Small intestine (tissue), 7 donors: ENCODE measurements around the gene ZFP1. TPM values are rescaled to one million over a fixed set of nuclear protein-coding genes. Genes with fewer than 3 reads are reported as not detected.
A peak's percentile ranks its signal among the peaks of the same experiment; 100 is the strongest.
"Not testable (repeated sequence)": the region's sequence is repeated elsewhere in the genome, so short reads cannot be mapped to it uniquely, and the experiment has no call there.

Source experiments
- DNase-seq, 2 donors: peaks; one replicate each; pipeline versions ENCODE4 v3.0.0 to v3.0.0-alpha.2; 2013
- FAIRE-seq: peaks from 2 replicates; lab custom pipeline; 2012; peaks lifted over from hg19 to GRCh38; lab: Jason Lieb, UNC
- H3K27ac ChIP-seq, 3 donors: one replicate each; pipeline ENCODE4 v1.5.1; 2013; ENCODE audit warnings: low read length in 2 of 3, mild to moderate bottlenecking in 2 of 3, control low read depth in 1 of 3, inconsistent platforms in 1 of 3, low read depth in 1 of 3, moderate library complexity in 1 of 3
- H3K27me3 ChIP-seq, 3 donors: one replicate each; pipeline ENCODE4 v1.6.1; 2013; ENCODE audit warnings: low read length in 3 of 3, inconsistent platforms in 1 of 3; ENCODE audit not compliant: control insufficient read depth in 3 of 3, insufficient read depth in 3 of 3
- H3K36me3 ChIP-seq, 3 donors: one replicate each; pipeline ENCODE4 v1.6.1; 2013; ENCODE audit warnings: low read length in 3 of 3, inconsistent platforms in 1 of 3, low read depth in 1 of 3, mild to moderate bottlenecking in 1 of 3, moderate library complexity in 1 of 3; ENCODE audit not compliant: control insufficient read depth in 3 of 3, insufficient read depth in 2 of 3
- H3K4me1 ChIP-seq, 3 donors: one replicate each; pipeline ENCODE4 v1.6.1; 2013; ENCODE audit warnings: low read length in 2 of 3, inconsistent platforms in 1 of 3, low read depth in 1 of 3, mild to moderate bottlenecking in 1 of 3, moderate library complexity in 1 of 3; ENCODE audit not compliant: control insufficient read depth in 3 of 3, insufficient read depth in 2 of 3
- H3K4me3 ChIP-seq, 3 donors: one replicate each; pipeline ENCODE4 v1.5.1; 2013; ENCODE audit warnings: low read length in 3 of 3, control low read depth in 1 of 3, inconsistent platforms in 1 of 3, low read depth in 1 of 3, mild to moderate bottlenecking in 1 of 3, moderate library complexity in 1 of 3
- H3K9me3 ChIP-seq, 2 donors: one replicate each; pipeline ENCODE4 v1.6.1; 2013; ENCODE audit warnings: low read depth in 1 of 2, low read length in 1 of 2; ENCODE audit not compliant: control insufficient read depth in 2 of 2, insufficient read depth in 1 of 2
- WGBS, 3 donors: extraction: QIAGEN DNeasy Blood & Tissue Kit; methylation state at CpG; one replicate each; pipeline ENCODE4 v1.1.7; 2013; 5-methylcytosine and 5-hydroxymethylcytosine counted together
- polyA plus RNA-seq, 4 donors: library from polyadenylated mRNA; stranded (reverse) in 3 of 4; unstranded in 1 of 4; fragments of 200-250 nt in 3 of 4; fragments of 120-200 nt in 1 of 4; gene quantifications; one replicate each; pipeline versions ENCODE4 v1.2.1 to v1.2.3, GENCODE V29; 2013
- donor health status: healthy with polysubstance abuse.
- donor health status: control.
- donor health status: control.
- donor health status: Bipolar disorder and iron deficiency.
- donor health status: healthy.

The ZFP1 gene
- polyA plus RNA-seq, 4 donors = 2.2 to 8.8 (median 2.8) TPM

GRCh38 chr16:75129421-75130149, 18.7 kb upstream of the ZFP1 start:
- not testable (repeated sequence) for H3K4me1 ChIP-seq, H3K27me3 ChIP-seq, H3K27ac ChIP-seq, H3K9me3 ChIP-seq, FAIRE-seq, DNase-seq, H3K4me3 ChIP-seq, H3K36me3 ChIP-seq
- 41 to 51% (median 50%) methylated on average over 5 of the region's 5 CpGs for WGBS, 3 donors

GRCh38 chr16:75130150-75130771, 18.1 kb upstream of the ZFP1 start:
- H3K9me3 ChIP-seq = peaks cover 0 to 9% of the 10 kb centered on the region in 2 donors
- no peak overlapping the region for H3K4me3 ChIP-seq
- WGBS, 3 donors = 86 to 90% (median 86%) methylated on average over 9 of the region's 9 CpGs
- DNase-seq (no peak), FAIRE-seq (no peak)
- H3K27me3 ChIP-seq = no peaks in the 10 kb centered on the region
- H3K36me3 ChIP-seq = no peaks in the 10 kb centered on the region
- H3K27ac ChIP-seq = no peak overlapping the region
- H3K4me1 ChIP-seq = no peaks in the 10 kb centered on the region

DNA sequence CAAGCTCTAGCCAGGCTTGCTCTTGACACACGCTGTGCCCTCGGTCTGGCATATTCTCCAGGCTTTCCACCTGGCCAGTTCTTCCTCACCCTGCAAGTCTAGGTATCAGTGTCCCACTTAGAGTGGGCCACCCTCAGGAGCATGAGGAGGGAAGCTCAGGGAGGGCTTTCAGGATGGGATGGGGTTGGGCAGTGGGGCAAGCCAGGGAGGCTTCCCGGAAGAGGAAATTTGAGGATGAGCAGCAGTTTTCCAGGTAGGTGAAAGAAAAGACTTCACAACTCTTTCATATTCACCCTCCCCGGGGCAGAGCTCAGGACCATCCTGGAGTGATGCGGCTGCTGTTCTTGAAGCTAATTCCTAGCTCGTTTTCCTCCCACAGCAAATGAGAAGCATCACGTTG, 17.2 kb upstream of the ZFP1 start:
- Histone ChIP-seq H3K36me3 (no peaks in the 10 kb centered on the region), H3K4me1 (no peaks in the 10 kb centered on the region), H3K9me3 (peaks cover 0 to 8% of the 10 kb centered on the region in 2 donors), H3K27ac (no peak overlapping the region), H3K4me3 (no peak overlapping the region), H3K27me3 (no peaks in the 10 kb centered on the region)
- FAIRE-seq (no peak), DNase-seq (no peak)
- WGBS, 3 donors = 65 to 80% (median 76%) methylated on average over 7 of the region's 7 CpGs

DNA sequence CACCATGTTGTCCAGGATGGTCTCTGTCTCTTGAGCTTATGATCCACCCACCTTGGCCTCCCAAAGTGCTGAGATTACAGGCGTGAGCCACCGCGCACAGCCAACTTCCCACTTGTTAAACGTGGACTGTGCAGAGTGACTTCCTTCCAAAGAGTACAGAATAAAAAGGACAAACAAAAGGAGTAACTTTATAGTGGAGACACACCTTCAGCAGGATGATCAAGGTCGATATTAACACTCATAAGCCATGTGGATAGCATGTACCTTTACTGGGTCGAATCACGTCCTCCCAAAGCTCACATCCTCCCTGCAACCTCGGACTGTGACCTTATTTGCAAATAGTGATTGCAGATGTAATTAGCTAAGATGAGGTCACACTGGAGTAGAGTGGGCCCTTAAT, 10.1 kb upstream of the ZFP1 start:
- no peak for FAIRE-seq
- WGBS, 3 donors = 42 to 52% (median 49%) methylated on average over 8 of the region's 8 CpGs

DNA sequence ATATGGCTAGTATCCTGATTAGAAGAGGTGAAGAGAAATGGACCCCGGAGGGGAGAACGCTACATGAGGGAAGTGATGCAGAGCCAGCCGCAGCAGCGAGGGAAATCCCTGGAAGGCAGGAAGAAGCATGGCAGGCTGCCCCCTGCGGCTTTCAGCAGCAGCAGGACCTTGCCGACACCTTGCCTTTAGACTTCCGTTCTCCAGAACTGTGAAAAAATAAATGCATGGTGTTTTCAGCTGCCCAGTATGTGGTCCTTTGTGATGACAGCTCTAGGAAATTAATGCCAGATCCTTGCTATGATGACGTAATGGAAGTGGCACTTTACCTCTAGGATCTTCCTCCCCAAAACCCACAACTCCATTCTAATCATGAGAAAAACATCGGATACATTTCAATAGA, 9.7 kb upstream of the ZFP1 start:
- Histone ChIP-seq H3K4me1 (no peaks in the 10 kb centered on the region), H3K27ac (no peak overlapping the region), H3K9me3 (no peaks in the 10 kb centered on the region), H3K4me3 (no peak overlapping the region), H3K27me3 (no peaks in the 10 kb centered on the region), H3K36me3 (no peaks in the 10 kb centered on the region)
- FAIRE-seq (no peak), DNase-seq (no peak)
- WGBS, 3 donors = 60 to 78% (median 69%) methylated on average over 9 of the region's 9 CpGs

More for the DNA sequence above, 10.1 kb upstream of the ZFP1 start:
- no peak overlapping the region for H3K27ac ChIP-seq
- H3K36me3 ChIP-seq = no peaks in the 10 kb centered on the region
- no peak overlapping the region for H3K4me3 ChIP-seq
- no peaks in the 10 kb centered on the region for H3K4me1 ChIP-seq
- H3K9me3 ChIP-seq = no peaks in the 10 kb centered on the region
- no peaks in the 10 kb centered on the region for H3K27me3 ChIP-seq
- DNase-seq = peak in 1 of 2 donors; percentile 55

- no peak overlapping the region for H3K27ac ChIP-seq
- H3K36me3 ChIP-seq = no peaks in the 10 kb centered on the region
- H3K9me3 ChIP-seq = no peaks in the 10 kb centered on the region
- no peak for DNase-seq
- no peak overlapping the region for H3K4me3 ChIP-seq
- WGBS, 3 donors = 97% methylated on average over 5 of the region's 5 CpGs
- no peaks in the 10 kb centered on the region for H3K4me1 ChIP-seq
- no peaks in the 10 kb centered on the region for H3K27me3 ChIP-seq
- no peak for FAIRE-seq
Measured at GRCh38 chr16:75139498-75139897, 8.8 kb upstream of the ZFP1 start.

DNA sequence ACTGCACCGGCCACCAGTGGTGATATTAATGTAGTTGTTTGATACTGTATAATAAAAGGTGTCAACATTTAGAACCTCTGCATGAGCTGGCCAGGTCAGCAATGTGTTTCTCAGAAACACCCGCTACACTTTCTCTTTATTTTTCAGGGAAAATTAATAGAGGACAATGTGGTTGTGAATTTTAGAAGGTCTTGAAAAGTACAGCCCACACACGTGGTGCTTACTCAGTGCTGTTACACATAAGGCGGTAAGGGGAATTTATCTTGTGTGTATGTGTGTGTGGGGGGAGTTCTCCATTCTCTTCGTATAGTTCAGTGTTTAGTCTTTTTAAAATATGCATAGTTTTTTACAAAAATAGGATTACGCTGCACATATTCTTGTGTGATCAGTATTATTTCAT, 4.4 kb upstream of the ZFP1 start:
- no peaks in the 10 kb centered on the region for H3K36me3 ChIP-seq
- H3K9me3 ChIP-seq = peaks cover 0 to 10% of the 10 kb centered on the region in 2 donors
- DNase-seq (no peak), FAIRE-seq (no peak)
- no peaks in the 10 kb centered on the region for H3K4me1 ChIP-seq
- 69 to 76% (median 73%) methylated on average over 6 of the region's 6 CpGs for WGBS, 3 donors
- no peaks in the 10 kb centered on the region for H3K27me3 ChIP-seq
- no peak overlapping the region for H3K4me3 ChIP-seq
- no peak overlapping the region for H3K27ac ChIP-seq

GRCh38 chr16:75147968-75148310, 385 bp upstream of the ZFP1 start:
- peaks cover 0 to 8% (median 0%) of the 10 kb centered on the region in 3 donors for H3K36me3 ChIP-seq
- no peak for FAIRE-seq
- WGBS, 3 donors = 22 to 49% (median 37%) methylated on average over 3 of the region's 3 CpGs
- H3K9me3 ChIP-seq = peaks cover 0 to 19% of the 10 kb centered on the region in 2 donors
- no peak for DNase-seq
- no peaks in the 10 kb centered on the region for H3K4me1 ChIP-seq
- H3K4me3 ChIP-seq = peak overlapping the region in 2 of 3 donors; percentile 91 to 99
- H3K27me3 ChIP-seq = no peaks in the 10 kb centered on the region
- H3K27ac ChIP-seq = peak overlapping the region in 1 of 3 donors; percentile 93
